MM.1S (cell line): ENCODE results near the gene HSPA9.

ENCODE experiments used
- DNase-seq: peaks from one replicate; pipeline ENCODE4 v3.0.0-alpha.2; 2015
- H2AFZ ChIP-seq: fragments of 300-600 bp; sonication (generic); 2 replicates; pipeline ENCODE4 v1.6.0; 2016; ENCODE audit warnings: antibody characterized with exemption, low read length
- H3F3A ChIP-seq: fragments of 300-600 bp; sonication (generic); 2 replicates; pipeline ENCODE4 v1.6.1; 2016; ENCODE audit warnings: mild to moderate bottlenecking, antibody characterized with exemption, low read length, moderate library complexity, mixed read lengths; ENCODE audit not compliant: insufficient read depth
- H3K27ac ChIP-seq: fragments of 300-600 bp; sonication (generic); 2 replicates; pipeline ENCODE4 v1.5.1; 2016; ENCODE audit warnings: mild to moderate bottlenecking, low read length
- H3K27me3 ChIP-seq: fragments of 300-600 bp; sonication (generic); replicated peaks from 2 replicates; pipeline ENCODE4 v1.6.0; 2016; ENCODE audit warnings: low read length; ENCODE audit not compliant: insufficient read depth
- H3K36me3 ChIP-seq: fragments of 300-600 bp; sonication (generic); replicated peaks from 2 replicates; pipeline ENCODE4 v1.6.1; 2016; ENCODE audit warnings: mild to moderate bottlenecking, low read length, mixed read lengths; ENCODE audit not compliant: insufficient read depth
- H3K4me1 ChIP-seq: fragments of 300-600 bp; sonication (generic); 2 replicates; pipeline ENCODE4 v1.6.1; 2016; ENCODE audit warnings: low read length, mixed read lengths
- H3K4me2 ChIP-seq: fragments of 300-600 bp; sonication (generic); 2 replicates; pipeline ENCODE4 v1.6.0; 2016; ENCODE audit warnings: low read depth, low read length
- H3K4me3 ChIP-seq: fragments of 300-600 bp; sonication (generic); 2 replicates; pipeline ENCODE4 v1.5.1; 2016; ENCODE audit warnings: low read length, mixed read lengths
- H3K79me2 ChIP-seq: fragments of 300-600 bp; sonication (generic); 2 replicates; pipeline ENCODE4 v1.6.1; 2016; ENCODE audit warnings: mixed run types, low read length, mixed read lengths
- H3K9ac ChIP-seq: fragments of 300-600 bp; sonication (generic); 2 replicates; pipeline ENCODE4 v1.6.1; 2016; ENCODE audit warnings: low read length, mixed read lengths
- H3K9me2 ChIP-seq: fragments of 300-600 bp; sonication (generic); replicated peaks from 2 replicates; pipeline ENCODE4 v1.6.1; 2016; ENCODE audit warnings: mild to moderate bottlenecking, low read length, mixed read lengths; ENCODE audit not compliant: insufficient read depth
- H3K9me3 ChIP-seq: fragments of 300-600 bp; sonication (generic); replicated peaks from 2 replicates; pipeline ENCODE4 v1.6.1; 2016; ENCODE audit warnings: mild to moderate bottlenecking, low read length, mixed read lengths; ENCODE audit not compliant: insufficient read depth
- H4K20me1 ChIP-seq: fragments of 300-600 bp; sonication (generic); 2 replicates; pipeline ENCODE4 v1.6.1; 2016; ENCODE audit warnings: mild to moderate bottlenecking, low read length, moderate library complexity, mixed read lengths; ENCODE audit not compliant: insufficient read depth
- EZH2 ChIP-seq: fragments of 300-600 bp; sonication (generic); optimal IDR thresholded peaks from 2 replicates; pipeline ENCODE3; 2017; ENCODE audit warnings: low read depth, mild to moderate bottlenecking, antibody characterized with exemption, low read length, mixed read lengths
- EZH2phosphoT487 ChIP-seq: fragments of 300-600 bp; sonication (generic); IDR thresholded peaks from 2 replicates; pipeline ENCODE4 v1.6.1; 2018; ENCODE audit warnings: antibody characterized with exemption, low read length
- TF ChIP-seq, protein P1 (sequence below): fragments of 300-600 bp; sonication (generic); IDR thresholded peaks from 2 replicates; pipeline ENCODE4 v1.5.1; 2016; ENCODE audit warnings: antibody characterized with exemption, low read length, mixed read lengths

HSPA9 gene

DNA sequence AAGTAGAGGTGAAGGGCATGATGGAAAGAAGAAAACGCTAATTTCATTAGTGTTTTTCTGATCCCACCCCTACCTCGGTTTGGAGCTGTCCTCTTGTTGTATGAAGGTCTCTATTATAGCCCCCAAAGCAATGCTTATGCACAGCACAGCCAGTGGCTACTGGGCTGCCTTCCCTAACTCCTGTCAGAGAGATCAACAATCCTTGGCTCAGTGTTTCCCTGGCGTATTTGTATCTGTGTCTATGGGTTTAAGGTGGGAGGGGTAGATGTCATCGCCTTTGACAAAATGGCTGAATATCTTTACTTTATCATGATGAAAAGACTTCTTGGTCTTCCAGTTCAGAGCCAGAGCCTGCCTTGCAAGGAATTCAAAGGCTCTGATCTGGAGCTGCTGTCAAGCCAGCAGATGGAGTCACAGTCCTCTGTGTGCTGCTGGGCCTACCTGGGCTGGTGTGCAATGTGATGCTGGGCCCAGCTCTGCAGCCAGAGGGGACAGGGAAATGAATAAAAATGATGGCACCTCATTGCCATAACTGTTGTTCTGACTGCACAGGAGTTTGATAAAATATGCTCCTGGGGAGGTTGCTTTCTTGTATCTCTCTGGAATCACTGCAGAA, 20.1 kb upstream of the HSPA9 start:
- Histone ChIP-seq H3K9me3 (no peaks in the 10 kb centered on the region), H3F3A (no peaks in the 10 kb centered on the region), H4K20me1 (no peaks in the 10 kb centered on the region), H2AFZ (no peak overlapping the region), H3K36me3 (no peaks in the 10 kb centered on the region), H3K9me2 (no peaks in the 10 kb centered on the region), H3K79me2 (no peaks in the 10 kb centered on the region), H3K27me3 (no peaks in the 10 kb centered on the region), H3K4me3 (no peak overlapping the region), H3K27ac (no peak overlapping the region), H3K4me1 (no peaks in the 10 kb centered on the region), H3K4me2 (no peak overlapping the region), H3K9ac (no peak overlapping the region)
- TF ChIP-seq, protein P1, sequence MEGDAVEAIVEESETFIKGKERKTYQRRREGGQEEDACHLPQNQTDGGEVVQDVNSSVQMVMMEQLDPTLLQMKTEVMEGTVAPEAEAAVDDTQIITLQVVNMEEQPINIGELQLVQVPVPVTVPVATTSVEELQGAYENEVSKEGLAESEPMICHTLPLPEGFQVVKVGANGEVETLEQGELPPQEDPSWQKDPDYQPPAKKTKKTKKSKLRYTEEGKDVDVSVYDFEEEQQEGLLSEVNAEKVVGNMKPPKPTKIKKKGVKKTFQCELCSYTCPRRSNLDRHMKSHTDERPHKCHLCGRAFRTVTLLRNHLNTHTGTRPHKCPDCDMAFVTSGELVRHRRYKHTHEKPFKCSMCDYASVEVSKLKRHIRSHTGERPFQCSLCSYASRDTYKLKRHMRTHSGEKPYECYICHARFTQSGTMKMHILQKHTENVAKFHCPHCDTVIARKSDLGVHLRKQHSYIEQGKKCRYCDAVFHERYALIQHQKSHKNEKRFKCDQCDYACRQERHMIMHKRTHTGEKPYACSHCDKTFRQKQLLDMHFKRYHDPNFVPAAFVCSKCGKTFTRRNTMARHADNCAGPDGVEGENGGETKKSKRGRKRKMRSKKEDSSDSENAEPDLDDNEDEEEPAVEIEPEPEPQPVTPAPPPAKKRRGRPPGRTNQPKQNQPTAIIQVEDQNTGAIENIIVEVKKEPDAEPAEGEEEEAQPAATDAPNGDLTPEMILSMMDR: no peak
- no peak for TF ChIP-seq EZH2phosphoT487
- no peak for TF ChIP-seq EZH2
- DNase-seq: no peak

DNA sequence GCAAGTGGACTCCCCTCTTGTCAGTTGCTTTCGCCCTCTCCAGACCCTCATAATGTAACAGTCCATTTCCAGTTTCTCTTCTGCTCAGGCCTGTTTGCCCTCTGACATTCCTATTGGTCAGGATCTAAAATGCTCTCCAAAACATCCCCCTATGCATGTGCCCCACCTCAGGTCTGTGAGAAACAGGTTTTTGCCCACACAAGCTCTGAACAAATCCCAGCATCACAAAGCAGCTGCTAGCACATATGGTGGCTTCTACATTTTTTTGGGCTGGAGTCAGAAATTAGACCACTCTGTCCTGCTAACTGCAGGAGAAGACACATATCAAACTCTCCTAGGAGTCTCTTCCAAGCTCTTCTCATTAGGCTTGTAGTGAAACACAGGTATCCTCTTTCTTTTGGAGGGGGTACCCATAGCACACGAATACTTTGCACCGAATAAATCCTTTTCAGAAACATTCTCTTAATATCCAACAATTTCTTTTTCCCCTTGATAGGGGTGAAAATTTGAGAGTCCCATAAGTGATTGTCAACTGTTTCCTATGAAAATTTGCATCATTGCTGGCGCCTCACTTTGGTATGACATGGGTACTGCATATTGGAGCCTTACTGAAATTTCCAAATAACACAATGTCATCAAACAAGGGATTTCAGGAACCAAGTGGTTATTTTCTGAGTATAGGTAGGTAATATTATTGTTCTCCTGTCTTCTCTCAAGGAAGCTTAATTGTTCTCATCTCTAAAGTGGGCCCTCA, 19.3 kb upstream of the HSPA9 start:
- no peak overlapping the region for H2AFZ ChIP-seq
- H3K36me3 ChIP-seq: no peaks in the 10 kb centered on the region
- H3K27ac ChIP-seq: no peak overlapping the region
- no peaks in the 10 kb centered on the region for H3K4me1 ChIP-seq
- H3K4me3 ChIP-seq: no peak overlapping the region
- no peaks in the 10 kb centered on the region for H3F3A ChIP-seq
- no peak for DNase-seq
- no peaks in the 10 kb centered on the region for H3K79me2 ChIP-seq
- no peaks in the 10 kb centered on the region for H4K20me1 ChIP-seq
- H3K4me2 ChIP-seq: no peak overlapping the region
- H3K9me3 ChIP-seq: no peaks in the 10 kb centered on the region
- TF ChIP-seq EZH2phosphoT487 (no peak), EZH2 (no peak)
- TF ChIP-seq, protein P1: peak; percentile 39
- no peak overlapping the region for H3K9ac ChIP-seq
- no peaks in the 10 kb centered on the region for H3K9me2 ChIP-seq
- H3K27me3 ChIP-seq: no peaks in the 10 kb centered on the region

DNA sequence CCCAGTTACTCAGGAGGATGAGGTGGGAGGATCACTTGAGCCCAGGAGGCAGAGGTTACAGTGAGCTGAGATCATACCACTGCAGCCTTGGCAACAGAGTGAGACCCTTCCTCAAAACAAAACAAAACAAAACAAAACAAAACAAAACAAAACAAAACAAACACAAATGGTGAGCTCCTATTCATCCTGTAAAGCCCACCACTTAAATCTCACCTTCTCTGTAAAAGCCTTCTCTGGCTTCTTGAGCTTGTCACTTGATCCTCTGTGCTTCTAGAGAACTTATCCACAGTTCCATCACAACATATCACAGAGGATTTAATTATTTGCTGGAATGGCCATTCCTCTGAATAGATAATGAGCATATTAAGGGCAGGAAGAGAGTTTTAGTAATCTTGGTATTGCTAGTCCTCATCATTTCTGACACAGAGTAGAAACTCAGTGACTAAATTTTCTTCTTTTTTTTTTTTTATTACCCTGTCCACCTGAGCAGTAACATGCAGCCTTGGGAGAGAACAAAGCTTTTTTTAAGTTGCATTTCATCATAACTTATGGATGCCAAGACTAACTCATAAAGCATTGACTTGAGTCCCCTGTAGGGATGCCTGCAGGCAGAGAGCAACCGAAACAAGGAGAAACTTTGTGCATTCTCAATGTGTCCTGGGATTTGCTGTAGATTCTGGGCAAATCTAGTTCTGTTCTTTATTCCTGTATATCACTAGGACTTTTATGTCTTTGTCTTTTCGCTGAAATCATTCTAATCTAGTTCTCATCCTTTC, 13.0 kb upstream of the HSPA9 start:
- Histone ChIP-seq H3K27ac (no peak overlapping the region), H3K4me1 (no peaks in the 10 kb centered on the region), H3K79me2 (no peaks in the 10 kb centered on the region), H3K4me2 (no peak overlapping the region), H3K9me3 (no peaks in the 10 kb centered on the region), H3K36me3 (no peaks in the 10 kb centered on the region), H3K9ac (no peak overlapping the region), H3K4me3 (no peak overlapping the region), H3F3A (no peaks in the 10 kb centered on the region), H4K20me1 (no peaks in the 10 kb centered on the region), H3K9me2 (no peaks in the 10 kb centered on the region), H2AFZ (no peak overlapping the region), H3K27me3 (no peaks in the 10 kb centered on the region)
- TF ChIP-seq EZH2phosphoT487 (no peak), EZH2 (no peak)
- TF ChIP-seq, protein P1: no peak
- no peak for DNase-seq
